Activated CD4-positive, alpha-beta T cell treated with anti-CD3 and anti-CD28 coated beads for 4 hours (primary cell): ENCODE results near the gene SLC35G1.

Source experiments
- DNase-seq, 2 donors: peaks; one replicate each; pipeline ENCODE4 v3.0.0-alpha.2; 2020

SLC35G1 gene, protein sequence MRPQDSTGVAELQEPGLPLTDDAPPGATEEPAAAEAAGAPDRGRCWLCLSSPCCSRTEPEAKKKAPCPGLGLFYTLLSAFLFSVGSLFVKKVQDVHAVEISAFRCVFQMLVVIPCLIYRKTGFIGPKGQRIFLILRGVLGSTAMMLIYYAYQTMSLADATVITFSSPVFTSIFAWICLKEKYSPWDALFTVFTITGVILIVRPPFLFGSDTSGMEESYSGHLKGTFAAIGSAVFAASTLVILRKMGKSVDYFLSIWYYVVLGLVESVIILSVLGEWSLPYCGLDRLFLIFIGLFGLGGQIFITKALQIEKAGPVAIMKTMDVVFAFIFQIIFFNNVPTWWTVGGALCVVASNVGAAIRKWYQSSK

DNA sequence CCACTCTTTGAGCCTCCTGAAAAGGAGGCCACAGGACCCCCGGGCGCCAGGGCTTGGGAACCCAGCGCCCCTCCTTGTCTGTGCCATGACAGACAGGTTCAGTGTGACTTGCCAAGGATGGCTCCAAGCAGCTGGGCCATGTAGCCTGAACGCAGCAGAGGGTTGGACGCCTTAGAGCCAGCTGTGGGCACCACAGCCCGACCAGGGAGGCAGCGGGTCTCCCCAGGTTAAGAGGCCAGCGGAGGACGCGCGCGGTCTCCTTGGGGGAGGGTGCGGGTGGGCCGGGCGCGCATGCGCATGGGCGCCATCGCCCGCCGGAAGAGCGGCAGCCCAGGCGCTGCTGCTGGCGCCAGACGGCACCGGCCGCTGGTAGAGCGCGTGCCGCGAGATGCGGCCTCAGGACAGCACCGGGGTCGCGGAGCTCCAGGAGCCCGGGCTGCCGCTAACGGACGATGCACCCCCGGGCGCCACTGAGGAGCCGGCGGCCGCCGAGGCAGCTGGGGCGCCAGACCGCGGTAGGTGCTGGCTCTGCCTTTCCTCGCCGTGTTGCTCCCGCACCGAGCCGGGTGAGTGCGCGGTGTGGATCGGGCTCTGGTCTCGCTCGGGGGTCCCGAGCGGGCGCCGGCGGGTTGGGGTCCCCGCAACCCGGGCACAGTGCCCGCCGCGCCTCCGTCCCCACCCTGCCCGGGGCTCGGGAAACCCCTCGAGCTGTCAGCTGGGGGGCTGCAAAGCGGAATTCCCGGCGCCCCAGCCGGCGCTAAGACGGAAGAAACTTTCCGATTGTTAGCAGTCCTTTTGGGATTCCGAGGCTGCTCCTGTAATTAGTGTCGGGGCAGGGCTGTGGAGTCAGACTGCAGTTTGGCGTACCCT, at the start of gene SLC35G1:
SLC35G1 (plus strand) TSS at position 333 of the 870 bp plus-strand sequence; CDS start at position 389, 56 bp downstream.
- peak; percentile 64 to 73 for DNase-seq

DNA sequence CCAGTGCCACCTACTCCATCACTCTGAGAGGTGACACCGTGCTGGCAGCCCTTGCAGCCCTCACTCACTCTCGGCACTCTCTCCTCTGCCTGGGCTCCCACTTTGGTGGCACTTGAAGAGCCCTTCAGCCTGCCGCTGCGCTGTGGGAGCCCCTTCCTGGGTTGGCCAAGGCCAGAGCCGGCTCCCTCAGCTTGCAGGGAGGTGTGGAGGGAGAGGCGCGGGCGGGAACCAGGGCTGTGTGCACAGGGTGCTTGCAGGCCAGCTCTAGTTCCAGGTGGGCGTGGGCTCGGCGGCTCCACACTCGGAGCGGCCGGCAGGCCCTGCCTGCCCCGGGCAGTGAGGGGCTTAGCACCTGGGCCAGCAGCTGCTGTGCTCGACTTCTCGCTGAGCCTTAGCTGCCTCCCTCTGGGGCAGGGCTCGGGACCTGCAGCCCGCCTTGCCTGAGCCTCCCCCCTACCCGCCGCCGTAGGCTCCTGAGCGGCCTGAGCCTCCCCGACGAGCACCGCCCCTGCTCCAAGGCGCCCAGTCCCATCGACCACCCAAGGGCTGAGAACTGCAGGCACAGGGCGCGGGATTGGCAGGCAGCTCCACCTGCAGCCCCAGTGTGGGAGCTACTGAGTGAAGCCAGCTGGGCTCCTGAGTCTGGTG, 48.7 kb upstream of the SLC35G1 start:
- no peak for DNase-seq

DNA sequence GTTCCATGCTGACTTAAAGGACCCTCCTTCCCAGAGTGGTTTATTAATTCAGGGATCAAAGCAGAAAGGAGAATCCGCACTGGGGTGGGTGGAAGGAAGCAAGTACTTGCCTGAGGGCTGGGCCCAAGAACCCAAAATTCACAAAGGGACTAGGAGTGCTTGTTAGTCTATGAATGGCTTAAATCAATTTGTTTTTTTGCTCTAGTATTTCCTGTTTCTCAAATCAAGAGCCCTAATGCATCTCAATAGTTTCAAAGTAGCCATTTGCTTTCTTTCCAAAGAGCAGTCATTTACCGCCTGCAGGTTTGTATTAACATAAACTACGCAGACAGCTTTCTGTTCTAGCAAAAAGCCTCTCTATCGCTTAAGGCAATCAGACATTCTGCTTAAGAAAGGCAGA, 44.2 kb upstream of the SLC35G1 start:
- no peak for DNase-seq

DNA sequence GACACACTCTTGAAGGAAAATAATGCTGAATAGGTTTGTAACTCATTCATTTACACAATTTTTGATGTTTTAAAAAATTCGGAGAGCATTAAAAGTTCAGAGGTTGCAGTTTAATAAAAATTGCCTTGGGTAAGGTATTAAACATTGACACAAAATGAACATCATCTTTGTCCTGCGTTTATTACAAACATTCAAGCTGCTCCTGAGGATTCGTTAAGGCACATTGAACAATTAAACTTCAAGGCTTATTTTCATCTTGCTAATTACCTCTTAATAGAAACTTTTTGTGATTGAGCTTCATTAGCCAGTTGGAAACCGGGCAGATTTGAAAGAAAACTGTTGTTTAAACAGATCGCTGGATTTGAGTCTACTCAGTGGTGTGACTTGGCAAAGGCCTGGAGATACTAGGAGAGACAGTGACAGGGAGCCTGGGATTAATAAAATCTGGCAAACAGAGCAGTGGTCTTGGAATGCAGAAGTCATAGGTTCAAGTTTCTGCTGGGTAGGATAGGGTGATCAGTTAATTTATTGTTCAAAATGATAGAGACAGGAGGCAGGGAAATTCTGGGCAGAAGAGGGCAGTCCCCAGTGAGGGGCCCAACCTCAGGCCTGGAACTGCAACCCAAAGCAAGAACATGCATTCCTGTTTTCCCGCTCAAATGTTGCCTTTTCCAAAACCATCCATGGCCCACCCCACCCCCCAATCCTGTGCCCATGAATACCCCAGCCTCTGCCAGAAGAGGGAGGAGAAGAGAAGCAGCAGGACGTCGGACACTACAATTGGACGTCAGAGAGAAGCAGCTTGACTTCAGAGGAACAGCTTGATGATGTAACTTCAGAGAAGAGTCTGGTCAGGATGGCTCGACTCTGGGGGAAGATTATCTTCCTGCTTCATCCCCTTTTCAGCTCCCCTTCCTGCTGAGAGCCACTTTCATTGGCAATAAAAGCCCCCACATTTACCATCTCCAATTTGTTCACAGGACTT, 43.5 kb upstream of the SLC35G1 start:
- no peak for DNase-seq

DNA sequence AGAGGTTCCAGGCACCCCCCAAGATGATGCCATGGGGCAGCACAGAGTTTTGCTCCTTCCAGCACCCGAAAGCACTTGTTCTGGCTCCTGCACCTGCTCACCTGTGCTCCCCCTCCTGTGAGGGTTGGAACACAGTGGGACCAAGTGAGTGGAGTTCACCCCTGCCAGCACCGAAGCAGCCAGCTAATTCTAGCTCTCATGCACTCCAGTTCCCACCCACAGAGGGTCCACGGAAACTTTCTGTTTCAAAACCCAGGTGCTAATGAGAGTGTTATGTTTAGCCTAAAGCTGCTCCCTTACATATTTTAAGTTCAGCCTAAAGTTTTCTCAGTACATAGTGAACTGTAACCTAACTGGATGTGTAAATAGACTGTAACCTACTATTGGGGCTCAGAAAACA, 42.6 kb upstream of the SLC35G1 start:
- no peak for DNase-seq

DNA sequence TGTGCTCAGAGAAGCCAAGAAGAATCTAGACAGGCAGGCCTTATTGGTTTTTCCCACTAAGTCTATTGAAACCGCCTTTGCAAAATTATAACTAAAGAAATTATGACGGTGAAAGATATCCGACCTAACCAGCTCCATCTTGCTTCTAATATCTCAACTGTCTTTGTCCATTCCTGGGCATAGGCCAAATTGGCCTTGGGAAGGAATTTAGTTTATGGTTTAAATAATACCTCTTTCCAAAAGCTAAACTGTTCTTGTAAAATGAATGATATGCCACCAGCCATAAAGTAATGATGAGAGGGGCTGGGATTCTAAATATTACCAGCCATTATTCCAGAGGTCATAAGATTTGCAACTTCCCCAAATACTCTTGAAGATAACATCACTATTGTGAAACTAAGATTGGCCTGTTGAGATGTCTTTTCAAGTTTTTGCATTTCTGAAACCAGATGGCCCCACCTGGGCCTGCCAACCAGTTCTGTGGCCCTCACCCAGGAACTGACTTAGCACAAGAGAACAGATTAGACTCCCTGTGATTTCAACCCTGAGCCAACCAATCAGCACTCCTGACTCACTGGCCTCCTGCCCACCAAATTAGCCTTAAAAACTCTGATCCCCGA, 41.2 kb upstream of the SLC35G1 start:
- no peak for DNase-seq

DNA sequence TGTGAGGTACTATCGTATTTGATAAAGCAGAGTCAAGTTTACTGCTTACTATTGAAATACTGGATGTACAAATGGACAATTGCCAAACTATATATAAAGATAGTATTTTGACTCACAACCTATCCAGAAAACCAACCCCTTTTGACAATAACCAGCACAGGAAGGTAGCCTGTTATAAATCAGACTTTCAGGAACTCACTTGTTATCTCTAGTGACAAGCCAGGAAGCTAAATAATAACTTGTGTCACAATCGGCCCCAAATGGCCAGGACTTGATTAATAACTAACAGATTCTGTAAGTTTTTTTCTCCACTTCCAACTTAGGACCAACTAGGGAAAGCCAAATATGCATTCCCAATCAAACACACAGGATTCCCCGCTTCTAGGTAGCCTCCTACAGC, 38.8 kb upstream of the SLC35G1 start:
- DNase-seq = no peak

DNA sequence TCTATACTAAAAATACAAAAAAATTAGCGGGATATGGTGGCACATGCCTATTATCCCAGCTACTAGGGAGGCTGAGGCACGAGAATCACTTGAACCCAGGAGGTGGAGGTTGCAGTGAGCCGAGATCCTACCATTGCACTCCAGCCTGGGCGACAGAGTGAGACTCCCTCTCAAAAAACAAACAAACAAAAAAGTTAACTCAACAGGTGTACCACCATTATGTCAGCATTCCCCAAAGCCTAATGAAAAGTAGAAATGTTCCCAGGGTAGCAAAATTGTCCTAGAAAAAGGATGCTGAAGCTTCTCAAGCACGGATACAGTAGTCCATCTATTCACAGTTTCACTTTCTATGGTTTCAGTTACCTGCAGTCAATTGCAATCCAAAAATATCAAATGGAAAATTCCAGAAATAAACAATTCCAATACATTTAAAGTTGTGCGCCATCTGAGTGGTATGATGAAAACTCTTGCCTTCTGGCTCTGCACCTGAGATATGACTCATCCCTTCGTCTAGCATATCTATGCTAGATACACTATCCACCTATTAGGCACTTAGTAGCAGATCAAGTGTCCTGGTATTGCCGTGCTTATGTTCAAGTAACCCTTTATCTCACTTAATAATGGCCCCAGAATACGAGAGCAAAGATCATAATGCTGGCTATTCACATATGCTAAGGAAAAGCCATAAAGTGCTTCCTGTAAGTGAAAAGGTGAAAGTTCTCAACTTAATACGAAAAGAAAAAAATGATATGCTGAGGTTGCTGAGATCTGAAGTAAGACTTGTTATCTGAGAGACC, 37.2 kb upstream of the SLC35G1 start:
- DNase-seq = no peak

DNA sequence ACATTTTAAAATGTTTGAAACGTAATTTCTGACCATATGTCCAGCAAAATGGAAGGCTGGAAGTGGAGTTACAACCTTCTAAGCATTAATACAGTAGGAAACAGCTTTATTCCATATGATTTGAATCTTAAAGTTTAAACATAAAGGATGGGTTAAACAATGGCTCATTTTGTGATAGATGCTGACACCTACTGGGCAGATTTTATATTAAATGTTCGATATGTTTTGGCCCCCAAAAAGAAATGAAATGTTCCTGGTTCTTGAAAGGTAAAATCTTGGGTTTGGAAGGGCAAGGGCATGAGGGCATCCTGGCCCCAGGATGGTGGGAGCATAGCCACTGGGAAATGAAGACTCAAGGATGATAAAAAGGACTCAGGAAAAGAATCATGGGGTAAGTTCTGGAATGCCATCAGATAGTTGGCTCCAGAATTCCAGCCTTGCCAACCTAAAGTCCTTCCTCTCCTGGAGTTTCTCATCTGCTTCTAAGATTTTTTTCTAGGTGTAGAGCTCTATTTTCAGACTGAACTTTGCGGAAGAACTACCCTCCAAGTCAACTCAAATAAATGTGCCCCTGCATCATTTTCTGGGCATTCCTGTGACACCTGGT, 34.6 kb upstream of the SLC35G1 start:
- no peak for DNase-seq

DNA sequence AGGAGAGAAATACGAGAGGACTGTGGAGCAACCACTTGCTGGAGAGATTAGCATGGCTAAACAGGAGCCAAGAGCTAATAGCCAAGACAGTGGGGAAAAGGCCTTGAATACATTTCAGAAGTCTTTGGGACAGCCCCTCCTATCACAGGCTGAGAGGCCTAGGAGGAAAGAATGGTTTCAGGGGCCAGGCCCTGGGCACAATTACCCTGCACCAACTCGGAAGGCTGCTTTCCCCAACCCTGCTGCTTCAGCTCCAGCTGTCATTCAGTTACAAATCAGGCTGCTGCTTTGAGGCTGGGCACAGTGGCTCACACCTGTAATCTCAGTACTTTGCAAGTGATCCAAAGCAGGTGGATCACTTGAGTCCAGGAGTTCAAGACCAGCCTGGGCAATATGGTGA, 32.0 kb upstream of the SLC35G1 start:
- no peak for DNase-seq

DNA sequence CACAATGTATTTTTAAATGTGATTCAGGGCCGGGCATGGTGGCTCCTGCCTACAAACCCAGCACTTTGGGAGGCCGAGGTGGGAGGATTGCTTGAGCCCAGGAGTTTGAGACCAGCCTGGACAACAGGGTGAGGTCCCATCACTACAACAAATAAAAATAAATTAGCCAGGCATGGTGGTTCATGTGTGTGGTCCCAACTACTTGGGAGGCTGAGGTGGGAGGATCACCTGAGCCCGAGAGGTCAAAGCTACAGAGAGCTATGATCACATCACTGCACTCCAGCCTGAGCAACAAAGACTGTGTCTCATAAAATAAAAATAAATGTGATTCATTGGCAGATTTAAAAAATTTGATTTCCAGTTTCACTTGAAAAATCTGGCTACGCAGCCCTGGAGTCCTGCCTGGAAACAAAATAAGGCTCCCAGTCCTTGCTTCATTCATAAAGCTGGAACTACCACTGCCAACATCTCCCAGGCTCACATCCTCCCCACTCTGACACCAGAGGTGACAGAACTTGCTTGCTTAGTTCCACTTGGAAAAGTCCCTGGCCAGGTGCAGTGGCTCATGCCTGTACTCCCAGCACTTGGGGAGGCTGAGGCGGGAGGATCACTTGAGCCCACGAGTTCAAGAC, 27.9 kb upstream of the SLC35G1 start:
- DNase-seq = no peak

DNA sequence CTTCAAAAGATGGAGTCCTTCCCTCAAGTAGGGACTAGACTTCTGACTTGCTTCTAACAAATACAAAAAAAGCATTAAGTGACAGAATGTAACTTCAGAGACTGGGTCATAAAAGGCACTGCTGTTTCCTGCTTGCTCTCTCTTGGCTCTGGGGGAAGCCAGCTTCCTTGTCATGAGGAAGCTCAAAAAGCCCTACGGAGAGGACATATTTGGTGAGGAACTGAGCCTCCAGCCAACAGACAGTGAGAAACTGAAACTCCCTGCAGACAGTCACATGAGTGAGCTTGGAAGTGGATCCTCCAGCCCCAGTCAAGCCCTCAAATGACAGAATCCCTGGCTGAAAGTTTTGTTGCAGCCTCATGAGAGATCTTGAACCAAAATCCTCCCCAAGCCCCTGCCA, 26.3 kb upstream of the SLC35G1 start:
- DNase-seq = no peak

DNA sequence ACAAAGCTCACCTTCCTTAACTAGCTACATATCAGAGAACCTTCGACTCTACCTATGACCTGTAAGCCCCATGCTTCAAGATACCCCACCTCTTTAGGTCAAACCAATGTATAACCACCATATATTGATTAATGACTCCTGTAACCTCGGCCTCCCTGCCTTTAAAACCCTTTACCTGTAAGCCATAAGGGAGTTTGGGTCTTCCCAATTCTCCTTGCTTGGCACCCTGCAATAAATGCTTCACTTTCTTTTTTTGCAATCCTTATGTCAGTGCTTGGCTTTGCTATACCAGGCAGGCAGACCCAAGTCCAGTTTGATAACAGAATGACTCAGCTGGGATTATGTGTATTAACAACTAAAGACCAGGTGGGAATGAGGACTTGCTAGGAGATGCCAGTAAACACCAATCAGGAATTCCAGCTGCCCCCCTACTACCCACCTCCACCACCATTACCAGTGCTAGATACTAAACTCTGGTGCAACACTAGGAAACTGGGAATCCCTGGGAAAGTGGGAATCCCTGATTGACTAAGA, 22.0 kb upstream of the SLC35G1 start:
- DNase-seq = no peak

DNA sequence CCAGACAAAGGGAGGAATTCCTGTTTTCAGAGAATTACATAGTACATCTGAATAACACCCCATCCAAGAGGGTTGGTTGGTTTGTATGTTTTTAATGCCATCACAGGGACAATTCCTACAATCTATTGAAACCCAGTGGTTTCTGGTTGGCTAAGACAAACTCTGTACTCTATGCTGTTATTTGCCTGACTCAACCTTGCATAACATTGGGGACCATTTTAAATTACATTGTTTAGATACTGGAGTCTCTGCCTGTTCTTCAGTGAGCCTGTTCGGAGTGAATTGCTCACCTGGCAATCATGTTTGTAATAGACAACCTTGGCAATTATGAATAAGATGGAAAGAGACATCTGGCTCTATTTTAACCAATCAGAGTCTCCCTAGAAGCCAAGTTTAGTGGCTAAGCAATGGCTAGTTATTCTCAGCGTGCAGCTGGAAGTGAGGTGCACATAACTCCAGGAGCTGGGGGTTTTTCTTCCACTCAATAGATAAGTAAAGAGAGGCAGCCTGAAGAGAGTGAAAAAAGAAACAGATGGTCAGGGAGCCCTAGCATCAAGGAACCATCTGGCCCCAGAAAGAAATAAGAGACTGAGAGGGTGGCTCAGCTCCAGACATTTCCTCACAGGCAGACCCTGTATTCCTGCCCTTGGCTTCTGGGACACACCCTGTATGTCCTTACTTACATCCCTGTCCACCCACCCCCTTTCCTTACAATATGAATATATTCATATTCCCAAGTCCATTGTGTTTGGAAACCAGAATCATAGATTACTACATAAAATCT, 21.2 kb upstream of the SLC35G1 start:
- no peak for DNase-seq

DNA sequence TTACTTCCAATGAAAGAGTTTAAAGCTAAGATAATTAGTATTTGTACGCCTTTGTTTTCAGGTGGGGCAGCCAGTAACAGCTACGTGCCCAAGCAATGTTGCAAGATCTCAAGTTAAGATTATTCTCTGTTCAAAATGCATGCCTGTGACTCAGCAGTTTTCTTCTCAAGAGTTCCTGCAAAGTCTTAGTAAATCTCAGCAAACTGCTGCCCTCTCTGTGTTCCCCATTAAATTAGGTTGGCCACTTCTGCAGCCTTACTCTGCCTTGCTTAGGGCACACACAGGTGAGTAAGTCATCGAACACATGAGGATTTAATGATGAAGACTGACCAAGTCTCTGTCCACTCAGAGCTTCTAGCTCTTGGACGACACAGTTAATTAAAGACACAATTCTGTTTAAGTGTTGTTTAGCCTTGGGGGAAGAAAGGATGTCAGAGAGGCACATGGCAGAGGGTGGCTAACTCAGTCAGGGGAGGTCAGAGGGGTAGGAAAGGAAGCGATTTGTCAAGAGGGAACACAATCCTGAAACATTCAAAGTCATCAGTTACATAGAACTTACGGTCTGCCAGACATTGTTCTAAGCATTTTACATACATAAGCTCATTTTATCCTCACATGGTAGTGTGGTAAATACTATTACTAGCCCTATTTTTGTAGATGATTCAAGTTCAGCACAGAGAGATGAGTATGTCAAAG, 20.2 kb upstream of the SLC35G1 start:
- DNase-seq = no peak

DNA sequence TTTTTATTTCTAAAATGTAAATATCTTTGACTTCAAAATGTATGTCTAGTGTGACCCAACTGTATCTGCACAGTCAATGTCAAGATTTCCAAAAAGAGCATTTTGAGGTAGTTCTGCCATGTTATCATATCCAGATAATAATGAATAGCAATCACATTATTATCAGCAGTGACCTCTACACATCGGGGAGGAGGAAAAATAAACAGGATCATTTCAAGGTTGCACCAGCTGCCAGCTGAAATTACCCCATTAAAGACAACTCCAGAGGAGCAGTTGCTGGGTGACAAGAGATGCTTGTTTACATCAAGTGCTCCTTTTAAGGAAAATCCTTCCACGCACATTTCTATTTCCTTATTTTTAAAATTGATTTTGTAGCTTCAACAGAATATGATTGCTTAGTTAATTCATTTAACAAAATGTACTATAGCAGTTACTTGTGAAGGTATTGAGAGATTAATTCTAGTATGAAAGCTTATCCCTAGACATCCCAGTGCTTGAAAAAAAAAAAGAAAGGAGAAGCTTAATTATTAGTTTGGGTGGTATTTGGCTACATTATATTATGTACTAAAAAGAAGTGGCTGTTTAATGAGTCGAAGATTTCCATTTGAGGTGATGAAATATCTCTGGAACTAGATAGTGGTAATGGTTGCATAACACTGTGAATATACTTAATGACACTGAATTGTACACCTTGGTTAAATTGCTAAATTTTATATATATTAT, 19.3 kb upstream of the SLC35G1 start:
- no peak for DNase-seq

DNA sequence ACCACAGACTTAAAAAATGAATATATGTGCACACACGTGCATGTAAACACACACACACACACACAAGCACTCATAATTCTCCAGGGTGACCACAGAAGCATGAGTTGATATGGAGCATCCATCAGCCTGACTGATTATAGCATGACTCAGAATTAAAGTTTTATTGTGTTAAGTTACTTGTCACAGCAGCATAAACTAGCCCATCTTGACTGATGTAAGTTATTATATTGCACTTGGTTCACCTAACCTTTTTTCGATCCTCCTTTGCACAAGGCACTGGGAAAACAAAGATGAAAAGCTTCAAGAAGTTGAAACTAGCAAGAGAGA, 18.8 kb upstream of the SLC35G1 start:
- DNase-seq = no peak

DNA sequence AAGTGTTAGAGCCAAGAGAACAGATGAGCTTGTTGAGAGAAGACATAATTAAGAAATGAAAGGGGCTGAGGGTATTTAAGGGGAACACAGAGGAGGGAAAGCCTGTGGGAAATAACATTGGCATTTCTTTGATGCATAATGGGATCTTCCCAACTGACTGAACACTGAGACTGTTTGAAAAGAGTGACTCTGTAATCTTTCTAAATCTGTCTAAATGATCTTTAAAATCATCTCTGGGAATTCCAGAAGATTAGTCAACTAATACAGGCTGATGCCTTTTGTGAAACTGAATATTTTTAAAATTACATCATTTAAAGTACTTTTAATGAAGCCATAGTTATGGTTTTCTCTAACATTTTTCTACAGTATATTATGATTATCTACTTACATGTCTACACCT, 17.4 kb upstream of the SLC35G1 start:
- no peak for DNase-seq
